AG04449 (cell line): ENCODE results near the gene OSCP1.
"Not testable (repeated sequence)": the region's sequence is repeated elsewhere in the genome, so short reads cannot be mapped to it uniquely, and the experiment has no call there.

Experiments
- CTCF ChIA-PET: fragments of 350-600 bp; formaldehyde crosslinking; extraction: SDS; loops from one replicate; lab custom pipeline; 2021; ENCODE audit warnings: antibody characterized with exemption; lab: Yijun Ruan, JAX
- POLR2A ChIA-PET: fragments of 400-600, 350-600 bp; formaldehyde crosslinking; extraction: SDS; loops from one replicate; lab custom pipeline; 2020; ENCODE audit warnings: antibody characterized with exemption, inconsistent platforms; lab: Yijun Ruan, JAX
- DNase-seq: peaks from one replicate; pipeline ENCODE4 v3.0.0-alpha.2; 2010; ENCODE audit warnings: low read depth, low spot score
- H3K4me3 ChIP-seq: 2 replicates; pipeline ENCODE4 v1.5.1; 2011; ENCODE audit warnings: low read depth, mild to moderate bottlenecking, control low read depth, low read length
- CTCF ChIP-seq: IDR thresholded peaks from one replicate; pipeline ENCODE4 v1.5.1; 2011; ENCODE audit warnings: mild to moderate bottlenecking, moderate library complexity, low read length, control low read depth, inconsistent platforms; ENCODE audit not compliant: insufficient read depth; ENCODE audit errors: missing control alignments

Gene OSCP1

GRCh38 chr1:36450270-36450918 is at the start of gene OSCP1:
OSCP1 (minus strand) TSS chr1:36450451; CDS start chr1:36450369, 82 bp downstream.
- DNase-seq, result peak; percentile 73
- ChIA-PET POLR2A (interaction anchor here (0.9 to 2.0 kb wide), 3 partner anchors 12 to 67 kb away, joined by 3 to 16 read pairs (median 4); partner anchors contain the start of gene MRPS15), CTCF (interaction anchor here (1.3 to 1.8 kb wide), 6 partner anchors 10 to 315 kb away, joined by 4 to 8 read pairs (median 5); partner anchors contain the start of gene MRPS15)
- peak within 1 kb of the TSS; percentile 79 for H3K4me3 ChIP-seq
- TF ChIP-seq CTCF, result no peak

GRCh38 chr1:36497207-36497606 is 47.0 kb upstream of the OSCP1 start:
- CTCF ChIA-PET, result interaction anchor here (3.6 kb wide), 1 partner anchor 19 kb away, joined by 27 read pairs; no protein-coding TSS in a partner anchor
- POLR2A ChIA-PET, result no interaction called here
- no peak overlapping the region for H3K4me3 ChIP-seq
- DNase-seq, result no peak
- TF ChIP-seq CTCF, result no peak

- DNase-seq, result no peak
- ChIA-PET POLR2A (no interaction called here), CTCF (interaction anchor here (1.2 kb wide), 1 partner anchor 22 kb away, joined by 5 read pairs; no protein-coding TSS in a partner anchor)
- H3K4me3 ChIP-seq, result no peak overlapping the region
- no peak for TF ChIP-seq CTCF
Observed at GRCh38 chr1:36494971-36495370, 44.7 kb upstream of the OSCP1 start.

- DNase-seq, result no peak
- POLR2A ChIA-PET, result no interaction called here
- CTCF ChIA-PET, result no interaction called here
- TF ChIP-seq CTCF, result no peak
- H3K4me3 ChIP-seq, result no peak overlapping the region
Observed at GRCh38 chr1:36493524-36493923, 43.3 kb upstream of the OSCP1 start.

GRCh38 chr1:36492491-36492890 is 42.2 kb upstream of the OSCP1 start:
- H3K4me3 ChIP-seq, result no peak overlapping the region
- ChIA-PET POLR2A (no interaction called here), CTCF (no interaction called here)
- no peak for TF ChIP-seq CTCF
- no peak for DNase-seq

- H3K4me3 ChIP-seq, CTCF ChIA-PET, DNase-seq, POLR2A ChIA-PET: not testable (repeated sequence)
Observed at GRCh38 chr1:36489258-36490051, 39.2 kb upstream of the OSCP1 start.
